Stomach (tissue), 9 donors: ENCODE data around the gene CEP164. TPM values are rescaled to one million over a fixed set of nuclear protein-coding genes. Genes with fewer than 3 reads are reported as not detected.

ENCODE experiments used
- DNase-seq, 2 donors: peaks; one replicate each; pipeline versions ENCODE4 v3.0.0 to v3.0.0-alpha.2; 2013 to 2019
- H3K27ac ChIP-seq, 5 donors: fragments of 200-600 bp in 4 of 5; sonication (generic) in 4 of 5; one replicate each; pipeline ENCODE4 v1.5.1; 2013 to 2019; ENCODE audit warnings: mild to moderate bottlenecking in 1 of 5, moderate library complexity in 1 of 5
- H3K27me3 ChIP-seq, 3 donors: fragments of 200-600 bp; sonication (generic); one replicate each; pipeline ENCODE4 v1.5.1; 2017 to 2019; ENCODE audit warnings: mixed run types in 1 of 3
- H3K36me3 ChIP-seq, 4 donors: fragments of 200-600 bp; sonication (generic); 1 replicate in 3 of 4; 2 replicates in 1 of 4; pipeline ENCODE4 v1.5.1; 2016 to 2019
- H3K4me1 ChIP-seq, 4 donors: fragments of 200-600 bp; sonication (generic); one replicate each; pipeline ENCODE4 v1.5.1; 2016 to 2019
- H3K4me3 ChIP-seq, 4 donors: fragments of 200-600 bp; sonication (generic) in 3 of 4; one replicate each; pipeline ENCODE4 v1.5.1; 2016 to 2019; ENCODE audit warnings: mild to moderate bottlenecking in 1 of 4
- H3K9me3 ChIP-seq, 4 donors: fragments of 200-600 bp; sonication (generic); one replicate each; pipeline ENCODE4 v1.5.1; 2016 to 2019
- EP300 ChIP-seq: sonication (generic); formaldehyde crosslinking; IDR thresholded peaks from one replicate; pipeline ENCODE4 v1.6.1; 2017; ENCODE audit warnings: antibody characterized with exemption
- POLR2A ChIP-seq, 4 donors: fragments of 450-650 bp; IDR thresholded peaks; one replicate each; pipeline ENCODE4 v1.6.1; 2016; ENCODE audit warnings: antibody characterized with exemption in 4 of 4, control low read depth in 2 of 4, mild to moderate bottlenecking in 1 of 4, moderate library complexity in 1 of 4
- POLR2AphosphoS5 ChIP-seq, 3 donors: sonication (generic); formaldehyde crosslinking; IDR thresholded peaks; one replicate each; pipeline ENCODE4 v1.6.1; 2016; ENCODE audit warnings: antibody characterized with exemption in 3 of 3
- WGBS, 5 donors: extraction: QIAGEN DNeasy Blood & Tissue Kit in 3 of 5; methylation state at CpG; one replicate each; pipeline versions ENCODE4 v1.1.5 to v1.1.7; 2013 to 2018; 5-methylcytosine and 5-hydroxymethylcytosine counted together
- intact Hi-C: fragments of 100-400 bp; cut with DNase I; formaldehyde crosslinking; loops from one replicate; pipeline ENCODE4 v1.15.1; 2023; ENCODE audit warnings: low total_unique reads
- polyA plus RNA-seq, 3 donors: library from polyadenylated mRNA; stranded (reverse); fragments of 200-250 nt; gene quantifications; one replicate each; pipeline ENCODE4 v1.2.3, GENCODE V29; 2013
- total RNA-seq, 5 donors: library from RNA; depleted of rRNA; stranded (reverse); fragments of >200 nt; gene quantifications; one replicate each; pipeline versions ENCODE4 v1.1.0 to v1.2.3, GENCODE V29; 2014 to 2016
- TF ChIP-seq, protein P1 (sequence below), 7 experiments: fragments of 450-650 bp in 4 of 7; fragments of 200-600 bp in 3 of 7; sonication (generic) in 3 of 7; IDR thresholded peaks; one replicate each; pipeline ENCODE4 v1.5.1; 2016 to 2019; ENCODE audit warnings: antibody characterized with exemption in 7 of 7, control low read depth in 2 of 7, mild to moderate bottlenecking in 1 of 7
- donor health status: healthy with polysubstance abuse.
- donor health status: Bipolar disorder and iron deficiency.
- donor health status: healthy.

The CEP164 gene
- total and polyA plus RNA-seq, 8 donors: 9.5 to 40.9 (median 16.9) TPM

DNA sequence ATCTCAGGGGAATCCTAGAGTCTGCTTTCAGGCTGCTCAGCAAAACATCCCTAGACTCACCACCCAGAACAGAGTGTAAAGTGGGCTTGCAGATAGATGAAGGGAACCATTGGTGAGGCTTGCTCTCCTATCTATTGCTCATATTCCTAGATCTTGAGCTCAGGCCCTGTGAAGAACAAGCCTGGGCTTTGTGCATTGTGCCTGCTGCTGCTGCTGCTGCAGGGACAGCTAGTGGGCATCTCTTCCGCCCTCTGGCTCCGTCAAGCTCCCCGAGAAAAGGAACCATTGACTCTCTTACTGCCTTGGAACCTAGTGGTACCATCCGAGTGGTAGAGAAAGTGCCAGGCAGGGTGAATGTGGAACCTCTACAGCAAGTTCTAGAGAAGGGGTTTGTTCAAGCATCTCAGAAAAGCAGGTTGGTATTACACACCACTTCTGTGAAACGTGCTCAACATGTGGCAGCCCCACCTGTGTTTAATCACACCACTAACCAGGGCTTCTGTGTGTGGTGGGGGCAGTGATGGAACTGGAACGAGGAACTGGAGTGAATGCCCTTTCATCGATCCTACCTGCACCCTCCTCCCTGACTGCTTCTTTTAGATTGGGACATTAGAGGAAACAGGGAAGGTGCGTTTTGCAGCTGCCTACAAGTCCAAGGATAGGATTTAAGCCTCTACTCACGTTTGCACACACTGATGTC, 32.1 kb upstream of the CEP164 start:
- peaks cover 10 to 51% (median 47%) of the 10 kb centered on the region in 4 donors for H3K36me3 ChIP-seq
- intact Hi-C loops: no loop called here
- no peaks in the 10 kb centered on the region for H3K27me3 ChIP-seq
- H3K9me3 ChIP-seq: no peaks in the 10 kb centered on the region
- H3K4me3 ChIP-seq: no peak overlapping the region
- 78 to 83% (median 82%) methylated on average over 9 of the region's 9 CpGs for WGBS, 5 donors
- H3K4me1 ChIP-seq: peaks cover 9 to 16% (median 14%) of the 10 kb centered on the region in 4 donors
- DNase-seq: no peak
- TF ChIP-seq POLR2AphosphoS5 (IDR thresholded peaks at IDR 0.05) (no peak), EP300 (no peak), POLR2A (IDR thresholded peaks at IDR 0.05) (no peak)
- TF ChIP-seq, protein P1, sequence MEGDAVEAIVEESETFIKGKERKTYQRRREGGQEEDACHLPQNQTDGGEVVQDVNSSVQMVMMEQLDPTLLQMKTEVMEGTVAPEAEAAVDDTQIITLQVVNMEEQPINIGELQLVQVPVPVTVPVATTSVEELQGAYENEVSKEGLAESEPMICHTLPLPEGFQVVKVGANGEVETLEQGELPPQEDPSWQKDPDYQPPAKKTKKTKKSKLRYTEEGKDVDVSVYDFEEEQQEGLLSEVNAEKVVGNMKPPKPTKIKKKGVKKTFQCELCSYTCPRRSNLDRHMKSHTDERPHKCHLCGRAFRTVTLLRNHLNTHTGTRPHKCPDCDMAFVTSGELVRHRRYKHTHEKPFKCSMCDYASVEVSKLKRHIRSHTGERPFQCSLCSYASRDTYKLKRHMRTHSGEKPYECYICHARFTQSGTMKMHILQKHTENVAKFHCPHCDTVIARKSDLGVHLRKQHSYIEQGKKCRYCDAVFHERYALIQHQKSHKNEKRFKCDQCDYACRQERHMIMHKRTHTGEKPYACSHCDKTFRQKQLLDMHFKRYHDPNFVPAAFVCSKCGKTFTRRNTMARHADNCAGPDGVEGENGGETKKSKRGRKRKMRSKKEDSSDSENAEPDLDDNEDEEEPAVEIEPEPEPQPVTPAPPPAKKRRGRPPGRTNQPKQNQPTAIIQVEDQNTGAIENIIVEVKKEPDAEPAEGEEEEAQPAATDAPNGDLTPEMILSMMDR (IDR thresholded peaks at IDR 0.05): no peak
- H3K27ac ChIP-seq: no peak overlapping the region

DNA sequence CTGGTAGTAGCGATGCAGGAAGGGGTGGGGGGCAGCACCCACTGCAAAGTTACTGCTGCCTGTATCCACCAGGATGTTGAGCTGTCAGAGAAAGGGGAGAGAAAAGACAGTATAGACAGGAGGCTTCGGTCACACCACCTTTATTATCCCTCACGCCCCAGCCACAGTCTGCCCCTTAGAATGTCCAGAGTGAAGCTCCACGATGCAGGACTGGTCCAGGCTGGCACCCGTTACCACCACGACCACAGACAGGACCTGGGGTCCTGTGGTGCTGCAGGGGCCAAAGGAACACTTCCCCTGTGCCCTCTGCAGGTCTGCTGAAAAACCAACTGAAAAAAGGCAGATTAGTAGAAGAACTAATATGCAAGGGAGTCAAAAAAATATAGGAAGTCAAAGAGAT, 30.8 kb upstream of the CEP164 start:
- TF ChIP-seq POLR2A (IDR thresholded peaks at IDR 0.05) (no peak), EP300 (no peak), POLR2AphosphoS5 (IDR thresholded peaks at IDR 0.05) (no peak)
- TF ChIP-seq, protein P1 (IDR thresholded peaks at IDR 0.05): no peak
- no peaks in the 10 kb centered on the region for H3K27me3 ChIP-seq
- intact Hi-C loops: no loop called here
- H3K4me1 ChIP-seq: peaks cover 12 to 23% (median 17%) of the 10 kb centered on the region in 4 donors
- 80 to 91% (median 89%) methylated on average over 6 of the region's 6 CpGs for WGBS, 5 donors
- H3K9me3 ChIP-seq: no peaks in the 10 kb centered on the region
- no peak overlapping the region for H3K27ac ChIP-seq
- H3K36me3 ChIP-seq: peaks cover 7 to 39% (median 34%) of the 10 kb centered on the region in 4 donors
- no peak for DNase-seq
- no peak overlapping the region for H3K4me3 ChIP-seq

DNA sequence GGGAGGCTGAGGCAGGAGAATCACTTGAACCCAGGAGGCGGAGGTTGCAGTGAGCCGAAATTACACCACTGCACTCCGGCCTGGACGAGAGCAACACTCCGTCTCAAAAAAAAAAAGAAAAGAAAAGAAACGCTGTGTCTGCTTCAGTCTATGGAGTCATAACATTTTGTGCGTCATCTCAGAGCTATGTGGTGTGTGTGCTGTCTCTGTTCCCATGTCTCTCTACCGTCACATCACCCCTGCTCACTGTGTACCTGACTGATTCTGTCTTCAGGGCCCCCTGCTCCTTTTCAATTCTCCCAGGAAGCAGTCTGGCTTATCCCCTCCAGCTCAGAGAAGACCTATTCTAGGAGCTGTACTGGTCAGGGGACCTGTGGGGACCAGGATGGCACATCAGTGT, 29.5 kb upstream of the CEP164 start:
- Histone ChIP-seq H3K4me1 (peaks cover 12 to 23% (median 17%) of the 10 kb centered on the region in 4 donors), H3K36me3 (peaks cover 0 to 30% (median 23%) of the 10 kb centered on the region in 4 donors), H3K9me3 (no peaks in the 10 kb centered on the region), H3K27me3 (no peaks in the 10 kb centered on the region), H3K4me3 (no peak overlapping the region), H3K27ac (no peak overlapping the region)
- intact Hi-C loops: no loop called here
- DNase-seq: no peak
- no peak for TF ChIP-seq POLR2A (IDR thresholded peaks at IDR 0.05)
- TF ChIP-seq EP300: no peak
- TF ChIP-seq, protein P1 (IDR thresholded peaks at IDR 0.05): no peak
- no peak for TF ChIP-seq POLR2AphosphoS5 (IDR thresholded peaks at IDR 0.05)
- 92 to 96% (median 93%) methylated on average over 8 of the region's 8 CpGs for WGBS, 5 donors

DNA sequence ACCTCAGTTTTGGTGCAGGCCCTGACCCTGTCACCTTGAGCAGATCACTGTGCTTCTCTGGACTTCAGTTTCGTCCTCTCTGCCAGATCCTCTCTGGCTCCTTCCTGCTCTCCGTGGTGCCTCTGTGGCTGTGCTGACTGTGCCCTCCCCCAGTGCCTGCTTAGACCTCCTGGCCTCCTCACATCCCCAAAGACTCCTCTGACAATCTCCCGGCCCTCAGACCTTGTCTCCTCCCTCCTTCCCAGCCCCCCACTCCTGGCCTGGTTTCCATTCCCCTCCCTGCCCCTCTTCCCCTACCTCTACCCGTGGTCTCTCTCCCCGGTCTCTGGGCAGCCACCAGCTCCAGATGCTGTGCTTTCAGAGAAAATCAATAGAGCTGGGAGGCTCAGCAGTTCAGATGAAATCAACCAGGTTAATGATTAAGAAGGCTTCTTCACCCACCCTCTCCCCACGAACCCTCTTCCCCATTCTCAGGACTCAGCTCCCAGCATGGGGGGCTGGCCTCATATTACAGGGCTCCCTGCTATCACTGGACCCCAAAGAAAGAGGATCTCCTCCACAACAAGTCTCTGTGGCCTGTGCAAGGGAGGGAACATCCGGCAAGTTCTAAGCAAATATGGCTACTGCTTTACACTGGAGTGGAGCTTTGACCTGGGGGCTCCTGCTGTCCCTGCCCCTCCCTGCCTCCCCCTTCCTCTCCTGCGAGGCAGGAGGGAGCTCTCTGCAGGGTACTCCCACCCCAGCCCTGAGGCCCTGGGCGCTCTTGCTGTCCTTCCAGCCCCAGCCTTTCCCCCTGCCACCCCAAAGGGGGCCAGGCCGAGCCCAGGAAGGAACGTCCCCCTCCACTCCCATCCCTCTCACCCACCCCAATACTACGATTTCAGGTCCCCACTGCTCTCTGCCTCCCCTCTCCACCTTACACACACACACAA, 28.0 kb upstream of the CEP164 start:
- peaks cover 0 to 18% (median 12%) of the 10 kb centered on the region in 4 donors for H3K36me3 ChIP-seq
- H3K4me3 ChIP-seq: peak overlapping the region in 1 of 4 donors; percentile 12

More for the DNA sequence above, 28.0 kb upstream of the CEP164 start:
- Histone ChIP-seq H3K27me3 (no peaks in the 10 kb centered on the region), H3K4me1 (peaks cover 12 to 23% (median 17%) of the 10 kb centered on the region in 4 donors), H3K9me3 (no peaks in the 10 kb centered on the region), H3K27ac (peak overlapping the region in 4 of 5 donors; percentile 4 to 18 (median 14))
- DNase-seq: peak in 1 of 2 donors; percentile 74
- intact Hi-C loops: no loop called here
- TF ChIP-seq, protein P1 (IDR thresholded peaks at IDR 0.05): no peak
- no peak for TF ChIP-seq POLR2A (IDR thresholded peaks at IDR 0.05)
- no peak for TF ChIP-seq POLR2AphosphoS5 (IDR thresholded peaks at IDR 0.05)
- TF ChIP-seq EP300: no peak
- WGBS, 5 donors: 38 to 51% (median 43%) methylated on average over 11 to 12 of the region's 12 CpGs
